Suprapubic skin (tissue), 4 donors: ENCODE measurements around the gene NFIB. TPM values are rescaled to one million over a fixed set of nuclear protein-coding genes. Genes with fewer than 3 reads are reported as not detected.

Experiments used
- DNase-seq, 2 donors: peaks; one replicate each; pipeline ENCODE4 v3.0.0-alpha.2; 2019; ENCODE audit warnings: low spot score in 2 of 2
- H3K27ac ChIP-seq: fragments of 200-600 bp; sonication (generic); one replicate; pipeline ENCODE4 v1.5.1; 2019
- H3K27me3 ChIP-seq: fragments of 200-600 bp; sonication (generic); one replicate; pipeline ENCODE4 v1.5.1; 2019
- H3K36me3 ChIP-seq: fragments of 200-600 bp; sonication (generic); one replicate; pipeline ENCODE4 v1.5.1; 2019
- H3K4me1 ChIP-seq: fragments of 200-600 bp; sonication (generic); one replicate; pipeline ENCODE4 v1.5.1; 2019
- H3K4me3 ChIP-seq: fragments of 200-600 bp; sonication (generic); one replicate; pipeline ENCODE4 v1.5.1; 2019; ENCODE audit warnings: mild to moderate bottlenecking
- H3K9me3 ChIP-seq: fragments of 200-600 bp; sonication (generic); one replicate; pipeline ENCODE4 v1.5.1; 2019
- EP300 ChIP-seq: sonication (generic); formaldehyde crosslinking; IDR thresholded peaks from one replicate; pipeline ENCODE4 v1.6.1; 2017; ENCODE audit warnings: antibody characterized with exemption
- POLR2A ChIP-seq, 2 donors: fragments of 450-650 bp; IDR thresholded peaks; one replicate each; pipeline ENCODE4 v1.6.1; 2017; ENCODE audit warnings: antibody characterized with exemption in 2 of 2, mild to moderate bottlenecking in 2 of 2, moderate library complexity in 2 of 2
- POLR2AphosphoS5 ChIP-seq, 3 donors: sonication (generic); formaldehyde crosslinking; IDR thresholded peaks; one replicate each; pipeline ENCODE4 v1.6.1; 2017; ENCODE audit warnings: antibody characterized with exemption in 3 of 3
- WGBS: methylation state at CpG from one replicate; pipeline ENCODE4 v1.1.5; 2018; 5-methylcytosine and 5-hydroxymethylcytosine counted together
- total RNA-seq, 4 donors: library from RNA; depleted of rRNA; stranded (reverse); fragments of >200 nt; gene quantifications; one replicate each; pipeline ENCODE4 v1.1.0, GENCODE V29; 2016
- TF ChIP-seq, protein P1 (sequence below), 2 donors: fragments of 200-600 bp in 1 of 2; fragments of 450-650 bp in 1 of 2; sonication (generic) in 1 of 2; IDR thresholded peaks; one replicate each; pipeline ENCODE4 v1.5.1; 2016 to 2019; ENCODE audit warnings: antibody characterized with exemption in 2 of 2, mild to moderate bottlenecking in 1 of 2, moderate library complexity in 1 of 2

The NFIB gene
- total RNA-seq, 4 donors from 2014 or later, result 90.4 to 204 (median 112) TPM

GRCh38 chr9:14339746-14340145 lies 25.8 kb upstream of the NFIB start:
- H3K27ac ChIP-seq, result no peak overlapping the region
- no peaks in the 10 kb centered on the region for H3K36me3 ChIP-seq
- TF ChIP-seq POLR2A (IDR thresholded peaks at IDR 0.05) (no peak), EP300 (no peak), POLR2AphosphoS5 (IDR thresholded peaks at IDR 0.05) (no peak)
- TF ChIP-seq, protein P1, sequence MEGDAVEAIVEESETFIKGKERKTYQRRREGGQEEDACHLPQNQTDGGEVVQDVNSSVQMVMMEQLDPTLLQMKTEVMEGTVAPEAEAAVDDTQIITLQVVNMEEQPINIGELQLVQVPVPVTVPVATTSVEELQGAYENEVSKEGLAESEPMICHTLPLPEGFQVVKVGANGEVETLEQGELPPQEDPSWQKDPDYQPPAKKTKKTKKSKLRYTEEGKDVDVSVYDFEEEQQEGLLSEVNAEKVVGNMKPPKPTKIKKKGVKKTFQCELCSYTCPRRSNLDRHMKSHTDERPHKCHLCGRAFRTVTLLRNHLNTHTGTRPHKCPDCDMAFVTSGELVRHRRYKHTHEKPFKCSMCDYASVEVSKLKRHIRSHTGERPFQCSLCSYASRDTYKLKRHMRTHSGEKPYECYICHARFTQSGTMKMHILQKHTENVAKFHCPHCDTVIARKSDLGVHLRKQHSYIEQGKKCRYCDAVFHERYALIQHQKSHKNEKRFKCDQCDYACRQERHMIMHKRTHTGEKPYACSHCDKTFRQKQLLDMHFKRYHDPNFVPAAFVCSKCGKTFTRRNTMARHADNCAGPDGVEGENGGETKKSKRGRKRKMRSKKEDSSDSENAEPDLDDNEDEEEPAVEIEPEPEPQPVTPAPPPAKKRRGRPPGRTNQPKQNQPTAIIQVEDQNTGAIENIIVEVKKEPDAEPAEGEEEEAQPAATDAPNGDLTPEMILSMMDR (IDR thresholded peaks at IDR 0.05), result no peak
- H3K4me3 ChIP-seq, result no peak overlapping the region
- DNase-seq, result no peak
- no peaks in the 10 kb centered on the region for H3K27me3 ChIP-seq
- H3K4me1 ChIP-seq, result peaks cover 30% of the 10 kb centered on the region
- WGBS, result 68% methylated on average over 2 of the region's 2 CpGs
- no peaks in the 10 kb centered on the region for H3K9me3 ChIP-seq

- DNase-seq, result no peak
- Histone ChIP-seq H3K4me3 (no peak overlapping the region), H3K9me3 (no peaks in the 10 kb centered on the region), H3K27ac (no peak overlapping the region), H3K27me3 (no peaks in the 10 kb centered on the region), H3K4me1 (peaks cover 15% of the 10 kb centered on the region), H3K36me3 (no peaks in the 10 kb centered on the region)
- 62% methylated on average over 4 of the region's 4 CpGs for WGBS
- TF ChIP-seq, protein P1 (IDR thresholded peaks at IDR 0.05), result no peak
- TF ChIP-seq EP300 (no peak), POLR2AphosphoS5 (IDR thresholded peaks at IDR 0.05) (no peak), POLR2A (IDR thresholded peaks at IDR 0.05) (no peak)
Observed at GRCh38 chr9:14337615-14338014, 23.7 kb upstream of the NFIB start.

DNA sequence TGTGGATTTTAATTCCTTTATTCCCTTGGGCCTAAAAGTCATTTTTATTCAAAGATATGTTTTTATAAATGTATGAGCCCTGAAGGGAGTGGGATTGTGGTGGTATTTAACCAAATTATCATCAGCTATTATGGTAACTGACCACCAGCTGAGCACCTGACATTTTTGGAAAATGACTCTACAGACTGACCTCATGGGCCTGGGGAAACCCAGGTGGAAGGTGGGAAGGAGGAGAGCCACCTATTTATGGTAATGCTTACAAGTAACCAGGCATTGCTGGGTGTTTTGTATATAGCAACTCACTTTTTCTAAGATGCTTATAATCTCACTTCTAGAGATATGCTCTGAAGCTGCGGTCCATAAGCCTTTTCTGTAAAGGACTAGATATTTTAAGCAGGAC lies 22.3 kb upstream of the NFIB start:
- H3K4me1 ChIP-seq, result peaks cover 21% of the 10 kb centered on the region
- H3K4me3 ChIP-seq, result no peak overlapping the region
- no peaks in the 10 kb centered on the region for H3K36me3 ChIP-seq
- H3K27ac ChIP-seq, result no peak overlapping the region
- H3K9me3 ChIP-seq, result no peaks in the 10 kb centered on the region
- 100% methylated on average over 1 of the region's 1 CpG for WGBS
- TF ChIP-seq POLR2A (IDR thresholded peaks at IDR 0.05) (no peak), EP300 (no peak), POLR2AphosphoS5 (IDR thresholded peaks at IDR 0.05) (no peak)
- TF ChIP-seq, protein P1 (IDR thresholded peaks at IDR 0.05), result no peak
- H3K27me3 ChIP-seq, result no peaks in the 10 kb centered on the region
- DNase-seq, result no peak

DNA sequence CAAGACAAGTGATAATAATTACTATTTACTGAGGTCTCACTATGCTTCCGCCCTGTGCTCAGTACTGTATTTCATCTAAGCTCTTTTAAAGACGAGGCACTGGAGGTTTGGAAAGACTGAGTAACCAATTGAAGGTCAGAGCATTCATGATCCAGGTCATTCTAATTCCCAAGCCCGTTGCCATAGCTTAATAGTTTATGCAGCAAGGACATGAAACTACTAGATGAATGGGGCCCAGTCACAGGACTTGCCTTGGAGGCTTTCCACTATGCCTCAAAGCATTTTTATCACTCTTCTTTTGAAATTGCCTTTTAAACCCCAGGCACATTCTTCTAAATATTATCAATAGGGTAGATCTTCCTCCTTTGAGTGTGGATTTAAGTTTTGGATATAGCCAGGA lies 17.2 kb upstream of the NFIB start:
- no peak for TF ChIP-seq POLR2A (IDR thresholded peaks at IDR 0.05)
- Histone ChIP-seq H3K36me3 (no peaks in the 10 kb centered on the region), H3K27me3 (no peaks in the 10 kb centered on the region), H3K4me1 (peaks cover 12% of the 10 kb centered on the region), H3K9me3 (no peaks in the 10 kb centered on the region), H3K4me3 (no peak overlapping the region), H3K27ac (no peak overlapping the region)
- DNase-seq, result no peak
- 59% methylated on average over 3 of the region's 3 CpGs for WGBS

DNA sequence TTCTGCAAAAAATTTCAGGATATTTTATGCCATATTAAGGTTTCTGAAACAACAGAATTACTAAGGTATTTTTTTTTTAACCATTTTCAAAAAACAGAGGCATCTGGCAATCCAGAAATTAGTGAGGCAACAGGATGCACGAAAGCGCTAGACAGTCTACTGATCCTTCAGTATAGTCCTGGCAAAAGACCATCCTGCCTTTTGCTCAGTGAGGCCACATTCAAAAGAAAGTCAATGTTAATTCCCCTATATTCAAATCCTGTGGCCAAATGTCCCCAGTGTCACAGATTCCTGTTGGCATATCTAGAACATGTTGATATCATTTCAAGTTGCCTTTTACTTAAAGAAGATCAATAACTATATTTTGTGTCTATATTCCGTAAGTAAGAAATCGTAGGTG lies 13.1 kb upstream of the NFIB start:
- Histone ChIP-seq H3K4me1 (peaks cover 17% of the 10 kb centered on the region), H3K9me3 (no peaks in the 10 kb centered on the region), H3K27ac (no peak overlapping the region), H3K36me3 (no peaks in the 10 kb centered on the region), H3K27me3 (no peaks in the 10 kb centered on the region), H3K4me3 (no peak overlapping the region)
- TF ChIP-seq POLR2AphosphoS5 (IDR thresholded peaks at IDR 0.05), result no peak
- no peak for TF ChIP-seq POLR2A (IDR thresholded peaks at IDR 0.05)
- no peak for TF ChIP-seq EP300
- TF ChIP-seq, protein P1 (IDR thresholded peaks at IDR 0.05), result no peak
- WGBS, result 91% methylated on average over 4 of the region's 4 CpGs
- DNase-seq, result no peak

DNA sequence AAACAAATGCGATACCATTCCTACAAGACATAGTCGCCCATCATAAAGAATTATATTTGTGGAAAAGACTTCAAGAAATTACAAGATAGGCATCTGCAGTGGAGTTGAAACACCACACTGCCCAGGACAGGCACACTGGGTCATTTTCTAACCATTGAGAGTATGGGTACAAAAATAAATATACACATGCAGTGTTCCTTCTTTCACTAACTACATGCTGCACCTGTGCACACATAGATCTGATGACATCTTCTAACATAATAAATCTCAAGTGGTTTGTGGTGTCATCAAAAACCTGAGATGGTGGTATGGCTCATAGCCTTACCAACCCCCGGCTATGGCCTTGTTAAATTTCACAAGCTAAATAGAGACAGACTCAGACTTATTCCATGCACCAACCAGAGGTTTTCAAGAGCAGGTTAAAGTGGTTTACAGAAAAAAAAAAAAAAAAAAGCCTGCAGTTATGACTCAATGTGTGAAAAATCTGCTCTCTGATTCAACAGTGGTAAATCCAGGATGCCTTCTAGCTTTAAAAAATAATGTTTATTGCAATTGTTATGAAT lies 12.4 kb upstream of the NFIB start:
- no peaks in the 10 kb centered on the region for H3K9me3 ChIP-seq
- H3K36me3 ChIP-seq, result no peaks in the 10 kb centered on the region
- WGBS, result 71% methylated on average over 3 of the region's 3 CpGs
- no peak overlapping the region for H3K4me3 ChIP-seq
- TF ChIP-seq POLR2AphosphoS5 (IDR thresholded peaks at IDR 0.05), result no peak
- TF ChIP-seq, protein P1 (IDR thresholded peaks at IDR 0.05), result no peak
- TF ChIP-seq EP300, result no peak
- TF ChIP-seq POLR2A (IDR thresholded peaks at IDR 0.05), result no peak
- no peak overlapping the region for H3K27ac ChIP-seq
- H3K27me3 ChIP-seq, result no peaks in the 10 kb centered on the region
- peaks cover 19% of the 10 kb centered on the region for H3K4me1 ChIP-seq
- no peak for DNase-seq
